NCI-H524 (cell line): ENCODE data around the gene CREBBP.

Experiments
- DNase-seq, 2 experiments: peaks; one replicate each; lab custom pipeline; 2025; lab: John Stamatoyannopoulos, UW

The CREBBP gene

DNA sequence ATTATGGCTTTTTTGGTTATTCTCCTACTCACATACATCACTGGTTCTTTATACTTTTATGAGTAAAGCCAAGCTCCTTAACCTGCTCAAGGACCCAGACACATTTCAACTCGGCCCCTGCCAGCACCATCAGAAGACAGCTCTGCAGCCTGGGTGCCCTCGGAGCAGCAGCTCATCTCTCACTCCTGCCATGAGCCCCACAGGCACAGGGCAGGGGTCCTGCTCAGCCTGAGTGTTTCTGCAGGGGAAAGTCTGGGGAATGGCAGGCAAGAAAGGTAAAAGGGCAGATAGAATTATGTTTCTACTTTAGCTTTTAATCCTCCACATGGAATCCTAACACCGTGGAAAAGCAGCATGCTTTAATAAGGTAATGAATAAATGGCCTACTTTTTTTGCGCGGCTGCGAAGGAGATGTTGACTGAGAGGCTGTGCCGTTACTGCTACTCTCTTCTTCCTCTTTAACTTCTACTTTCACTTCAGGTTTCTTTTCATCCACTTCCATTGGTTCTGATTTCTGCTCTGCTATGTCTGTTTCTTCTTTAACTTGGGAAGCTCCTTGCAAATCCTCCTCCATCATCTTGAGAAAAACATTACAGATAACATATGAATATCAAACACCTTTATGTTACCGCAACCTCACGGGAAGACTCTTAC lies 113.1 kb downstream of the CREBBP start:
- no peak for DNase-seq

- DNase-seq = no peak
These were observed 114.3 kb downstream of the CREBBP start for GRCh38 chr16:3766177-3766576.

GRCh38 chr16:3764409-3764808 lies 116.1 kb downstream of the CREBBP start:
- DNase-seq = no peak

- DNase-seq = no peak
These were observed 118.3 kb downstream of the CREBBP start for GRCh38 chr16:3762107-3762750.

DNA sequence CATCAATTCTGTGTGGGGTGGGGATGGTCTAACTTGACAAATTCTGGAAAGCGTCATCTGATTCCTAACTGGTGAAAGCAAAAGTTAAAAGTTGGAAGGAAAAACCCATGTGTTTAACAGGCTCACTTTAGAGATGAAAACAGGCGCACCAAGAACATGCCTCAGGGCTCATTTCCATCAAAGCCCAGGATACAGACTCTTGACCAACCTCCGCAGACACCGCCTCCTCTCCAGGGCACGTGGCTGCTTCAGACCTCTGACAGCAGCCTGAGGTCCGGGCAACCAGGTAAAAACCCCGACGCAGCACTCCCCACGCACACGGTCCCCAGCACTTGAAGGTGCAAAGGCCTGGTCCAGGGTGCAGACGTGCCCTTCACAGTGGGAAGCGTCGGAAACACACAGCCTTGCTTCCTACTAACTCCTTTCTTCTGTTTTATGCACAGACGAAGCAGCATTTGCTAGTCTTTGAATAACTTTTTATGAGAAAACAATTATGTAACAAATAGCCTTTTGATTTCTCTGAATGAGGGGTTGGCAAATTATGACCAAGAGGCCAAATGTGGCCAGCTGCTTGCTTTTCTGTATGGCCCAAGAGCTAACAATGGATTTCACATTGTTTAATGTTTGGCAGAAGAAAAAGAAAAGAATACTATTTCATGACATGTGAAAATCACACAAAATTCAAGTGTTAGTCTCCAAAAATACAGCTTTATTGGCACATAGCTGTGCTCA lies 119.0 kb downstream of the CREBBP start:
- DNase-seq = no peak

GRCh38 chr16:3760518-3760917 lies 120.0 kb downstream of the CREBBP start:
- no peak for DNase-seq

DNA sequence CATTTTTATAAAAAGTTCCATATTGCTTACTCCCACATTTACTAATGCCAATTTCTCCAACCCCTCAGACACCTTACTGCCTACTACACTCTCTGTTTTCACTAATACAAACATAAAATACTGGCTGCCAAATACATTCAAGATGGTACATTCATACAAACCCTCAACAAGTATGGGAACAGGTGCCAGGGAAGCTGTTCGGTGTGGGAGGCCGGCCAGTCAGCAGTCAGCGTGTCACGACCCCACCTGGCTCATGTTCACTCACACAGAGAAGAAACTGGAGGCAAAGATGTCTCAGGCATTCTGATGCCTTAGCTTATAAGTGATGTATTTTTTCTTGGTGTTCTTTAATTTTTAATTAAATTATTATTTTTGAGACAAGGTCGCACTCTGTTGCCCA lies 120.8 kb downstream of the CREBBP start:
- no peak for DNase-seq

- no peak for DNase-seq
These were observed 124.4 kb downstream of the CREBBP start for GRCh38 chr16:3756113-3756512.

GRCh38 chr16:3755249-3755648 lies 125.3 kb downstream of the CREBBP start:
- no peak for DNase-seq

GRCh38 chr16:3754772-3755171 lies 125.7 kb downstream of the CREBBP start:
- DNase-seq = no peak

- no peak for DNase-seq
These were observed 126.3 kb downstream of the CREBBP start for GRCh38 chr16:3754081-3754703.

- DNase-seq = no peak
These were observed 127.5 kb downstream of the CREBBP start for GRCh38 chr16:3752984-3753383.

- no peak for DNase-seq
These were observed 128.6 kb downstream of the CREBBP start for GRCh38 chr16:3751878-3752277.

GRCh38 chr16:3748307-3748706 lies 132.2 kb downstream of the CREBBP start:
- DNase-seq = no peak

GRCh38 chr16:3745751-3746355 lies 134.7 kb downstream of the CREBBP start:
- DNase-seq = no peak

- no peak for DNase-seq
These were observed 136.5 kb downstream of the CREBBP start for GRCh38 chr16:3744018-3744417.

DNA sequence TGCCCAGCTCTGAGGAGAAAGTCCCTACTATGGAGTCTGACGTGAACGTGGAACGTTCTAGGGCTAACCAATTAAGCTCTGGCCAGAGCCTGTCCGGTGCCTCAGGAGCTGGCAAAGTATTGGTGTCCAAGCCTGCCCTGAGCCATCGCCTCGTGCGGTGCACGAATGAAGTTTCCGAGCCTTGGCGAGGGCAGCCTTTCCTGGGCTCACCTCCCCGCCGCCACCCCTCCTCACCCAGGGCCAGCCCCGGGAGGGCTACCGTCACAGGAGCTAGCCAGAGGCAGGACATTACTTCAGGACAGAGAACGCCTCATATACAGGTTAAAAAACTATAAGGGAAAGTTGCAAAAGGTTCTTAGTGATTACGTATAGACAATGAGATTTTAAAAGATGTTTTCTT lies 139.6 kb downstream of the CREBBP start:
- no peak for DNase-seq

- no peak for DNase-seq
These were observed 140.3 kb downstream of the CREBBP start for GRCh38 chr16:3740186-3740585.

- DNase-seq = no peak
These were observed 140.9 kb downstream of the CREBBP start for GRCh38 chr16:3739636-3740035.

DNA sequence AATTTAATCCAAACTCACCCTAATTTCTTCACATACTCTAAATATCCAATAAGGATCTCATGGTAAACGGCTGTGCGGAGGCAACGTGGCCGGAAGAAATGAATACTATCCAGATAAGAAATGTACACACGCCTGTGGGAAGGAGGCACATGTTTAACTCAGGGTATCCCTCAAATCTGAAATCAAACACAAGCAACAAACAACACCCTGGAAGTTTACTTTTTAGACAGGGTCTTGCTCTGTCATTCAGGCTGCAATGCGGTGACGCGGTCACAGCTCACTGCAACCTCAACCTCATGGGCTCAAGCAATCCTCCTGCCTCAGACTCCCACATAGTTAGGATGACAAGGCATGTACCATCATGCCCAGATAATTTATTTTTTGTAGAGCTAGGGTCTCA lies 142.0 kb downstream of the CREBBP start:
- no peak for DNase-seq

- DNase-seq = no peak
These were observed 142.4 kb downstream of the CREBBP start for GRCh38 chr16:3738128-3738527.

DNA sequence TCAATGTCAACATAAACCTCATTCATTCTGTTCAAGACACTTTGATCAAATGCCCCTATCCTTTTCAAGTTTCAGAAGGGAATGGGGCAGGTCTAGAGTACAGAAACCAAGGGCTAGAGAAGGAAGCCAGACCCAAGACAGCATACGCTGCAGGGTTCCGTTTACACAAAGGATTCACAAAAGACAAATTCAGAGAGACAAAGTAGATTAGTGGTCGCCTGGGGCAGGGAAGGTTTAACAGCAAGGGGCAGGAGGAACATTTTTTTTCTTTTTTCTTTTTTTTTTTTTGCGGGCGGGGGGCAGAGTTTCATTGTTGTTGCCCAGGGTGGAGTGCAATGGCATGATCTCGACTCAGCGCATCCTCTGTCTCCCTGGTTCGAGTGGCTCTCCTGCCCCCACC lies 143.3 kb downstream of the CREBBP start:
- no peak for DNase-seq
